ENCODE results near the gene LGR4. TPM values are rescaled to one million over a fixed set of nuclear protein-coding genes. Genes with fewer than 3 reads are reported as not detected.

LGR4 gene
- total RNA-seq, 1 donor from 2014 or later: 13.0 TPM

- peak overlapping the region; percentile 30 for H3K4me3 ChIP-seq
- H3K27ac ChIP-seq (replicated peaks): peak overlapping the region; percentile 51
- TF ChIP-seq CTCF (IDR thresholded peaks at IDR 0.05; ENCODE audit: borderline replicate concordance): no peak
- H3K4me1 ChIP-seq: peaks cover 62% of the 10 kb centered on the region
- no peaks in the 10 kb centered on the region for H3K27me3 ChIP-seq (ENCODE audit: low read depth)
- intact Hi-C loops (cut with micrococcal nuclease): no loop called here
- no peaks in the 10 kb centered on the region for H3K36me3 ChIP-seq
- H3K9me3 ChIP-seq (replicated peaks): no peaks in the 10 kb centered on the region
- DNase-seq: no peak
Observed at GRCh38 chr11:27464909-27465308, 7.7 kb downstream of the LGR4 start.

- no peak for TF ChIP-seq CTCF (IDR thresholded peaks at IDR 0.05; ENCODE audit: borderline replicate concordance)
- Histone ChIP-seq H3K9me3 (replicated peaks) (no peaks in the 10 kb centered on the region), H3K27me3 (ENCODE audit: low read depth) (no peaks in the 10 kb centered on the region), H3K4me3 (no peak overlapping the region), H3K36me3 (no peaks in the 10 kb centered on the region), H3K27ac (replicated peaks) (peak overlapping the region; percentile 51), H3K4me1 (peaks cover 58% of the 10 kb centered on the region)
- intact Hi-C loops (cut with micrococcal nuclease): no loop called here
- DNase-seq: no peak
Observed at GRCh38 chr11:27464289-27464696, 8.3 kb downstream of the LGR4 start.

DNA sequence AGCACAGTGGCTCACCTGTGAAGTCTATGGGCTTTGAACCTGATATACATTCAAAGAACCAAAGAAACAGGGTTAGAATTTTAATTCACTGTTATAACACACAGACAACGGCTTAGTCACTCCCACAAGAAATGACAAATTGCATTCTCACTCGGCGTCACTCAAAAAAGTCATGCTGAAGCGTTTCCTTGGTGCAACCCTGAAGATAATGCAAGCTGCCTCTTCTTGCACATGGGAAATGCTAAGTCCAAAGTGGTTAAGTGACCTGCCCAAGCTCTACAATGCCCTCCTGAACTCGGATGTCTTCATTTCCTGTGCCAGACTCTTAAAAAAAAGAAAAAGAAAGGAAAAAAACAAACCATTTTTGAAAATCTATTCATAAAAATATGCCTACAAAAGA is 10.0 kb downstream of the LGR4 start:
- TF ChIP-seq CTCF (IDR thresholded peaks at IDR 0.05; ENCODE audit: borderline replicate concordance): no peak
- Histone ChIP-seq H3K27ac (replicated peaks) (no peak overlapping the region), H3K9me3 (replicated peaks) (no peaks in the 10 kb centered on the region), H3K27me3 (ENCODE audit: low read depth) (no peaks in the 10 kb centered on the region), H3K4me1 (peaks cover 50% of the 10 kb centered on the region), H3K36me3 (no peaks in the 10 kb centered on the region), H3K4me3 (no peak overlapping the region)
- no peak for DNase-seq
- intact Hi-C loops (cut with micrococcal nuclease): no loop called here

DNA sequence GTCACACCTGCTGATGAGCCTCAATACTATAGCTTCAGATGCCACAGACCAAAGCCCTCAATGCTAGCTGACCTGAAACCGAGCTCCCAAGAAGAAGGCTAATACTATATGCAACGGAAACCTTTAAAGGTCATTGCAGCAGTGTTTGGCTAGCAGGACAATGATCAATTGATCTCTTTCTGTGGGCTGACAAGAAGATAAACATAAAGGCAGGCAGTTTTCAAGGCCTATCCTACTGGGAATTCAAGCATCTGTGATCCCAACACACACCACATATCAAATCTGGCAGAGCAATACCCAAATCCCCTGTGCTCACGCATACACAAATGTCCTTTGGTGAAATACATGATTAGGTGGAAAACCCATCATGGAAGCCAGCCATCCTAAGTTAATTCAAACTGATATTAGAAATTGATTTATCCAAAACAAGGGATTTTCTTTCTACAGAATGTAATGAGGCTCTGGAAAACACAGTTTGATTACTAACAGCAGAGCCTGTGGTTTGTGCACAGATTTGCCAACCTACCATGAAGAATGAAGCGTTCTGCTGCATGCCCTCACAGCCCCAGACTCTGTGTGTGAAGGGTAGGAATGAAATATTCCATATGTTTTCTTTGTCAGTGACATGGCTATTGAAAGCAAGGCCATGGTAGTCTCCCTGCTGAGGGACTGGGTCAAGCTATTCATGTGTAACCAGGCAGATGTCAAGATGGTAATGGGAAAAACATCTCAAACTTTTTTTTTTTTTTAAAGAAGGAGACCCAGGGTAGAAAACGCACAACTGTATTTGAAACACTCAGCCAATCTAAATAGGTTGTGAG is 12.2 kb downstream of the LGR4 start:
- Histone ChIP-seq H3K36me3 (no peaks in the 10 kb centered on the region), H3K27ac (replicated peaks) (no peak overlapping the region), H3K9me3 (replicated peaks) (no peaks in the 10 kb centered on the region), H3K4me1 (peaks cover 56% of the 10 kb centered on the region), H3K4me3 (no peak overlapping the region), H3K27me3 (ENCODE audit: low read depth) (no peaks in the 10 kb centered on the region)
- DNase-seq: no peak
- TF ChIP-seq CTCF (IDR thresholded peaks at IDR 0.05; ENCODE audit: borderline replicate concordance): no peak
- intact Hi-C loops (cut with micrococcal nuclease): no loop called here

DNA sequence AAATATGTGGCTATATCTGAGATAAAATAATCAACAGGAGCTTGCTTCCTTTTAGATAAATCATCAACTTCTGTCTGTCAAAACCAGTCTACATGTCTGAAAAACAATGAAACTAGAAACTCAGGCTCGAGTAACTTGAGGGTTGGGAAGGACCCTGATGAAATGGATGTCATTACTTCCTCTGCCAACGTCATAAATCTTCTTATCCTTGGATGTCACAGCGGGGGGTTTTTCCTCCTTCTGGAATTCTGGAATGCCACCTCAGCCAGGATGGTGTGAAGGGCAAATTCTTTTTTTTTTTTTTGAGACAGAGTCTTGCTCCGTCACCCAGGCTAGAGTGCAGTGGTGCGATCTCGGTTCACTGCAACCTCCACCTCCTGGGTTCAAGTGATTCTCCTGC is 13.4 kb downstream of the LGR4 start:
- H3K27me3 ChIP-seq (ENCODE audit: low read depth): no peaks in the 10 kb centered on the region
- no peak overlapping the region for H3K27ac ChIP-seq (replicated peaks)
- no peak for TF ChIP-seq CTCF (IDR thresholded peaks at IDR 0.05; ENCODE audit: borderline replicate concordance)
- no peaks in the 10 kb centered on the region for H3K9me3 ChIP-seq (replicated peaks)
- intact Hi-C loops (cut with micrococcal nuclease): no loop called here
- H3K4me3 ChIP-seq: no peak overlapping the region
- peaks cover 46% of the 10 kb centered on the region for H3K4me1 ChIP-seq
- DNase-seq: no peak
- H3K36me3 ChIP-seq: no peaks in the 10 kb centered on the region
